ENCODE data around the gene KRTAP5-4. TPM values are rescaled to one million over a fixed set of nuclear protein-coding genes. Genes with fewer than 3 reads are reported as not detected.
"Not testable (repeated sequence)": the region's sequence is repeated elsewhere in the genome, so short reads cannot be mapped to it uniquely, and the experiment has no call there.

KRTAP5-4 gene
- total and polyA plus RNA-seq, 2 donors (not counting 3 experiments of a cell fraction or from before 2014, with no cell fraction given), result not detected

DNA sequence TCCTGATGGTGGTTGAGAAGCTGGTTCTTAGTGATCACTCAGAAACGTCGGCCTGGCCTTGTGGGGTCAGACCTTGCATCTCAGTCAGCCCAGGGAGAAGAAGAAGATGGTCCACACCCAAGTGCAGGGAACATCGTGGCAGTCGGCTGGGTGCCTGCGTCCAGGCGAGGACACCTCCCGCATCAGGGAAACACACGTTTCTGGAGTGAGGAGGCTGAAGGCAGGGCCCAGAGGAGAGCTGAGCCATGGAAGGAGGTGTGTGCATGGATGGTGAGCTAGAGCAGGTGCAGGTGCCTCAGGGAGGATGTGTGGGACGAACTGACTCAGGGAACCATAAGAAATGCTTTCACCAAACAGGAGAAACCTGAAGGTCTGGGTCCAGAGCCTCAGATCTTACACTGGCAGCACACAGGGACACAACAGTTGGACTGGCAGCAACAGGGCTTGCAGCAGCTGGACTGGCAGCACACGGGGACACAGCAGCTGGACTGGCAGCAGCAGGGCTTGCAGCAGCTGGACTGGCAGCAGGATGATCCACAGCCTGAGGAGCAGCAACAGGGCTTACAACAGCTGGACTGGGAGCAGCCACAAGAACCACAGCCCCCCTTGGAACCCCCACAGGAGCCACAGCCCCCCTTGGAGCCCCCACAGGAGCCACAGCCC is 24.5 kb downstream of the KRTAP5-4 start:
- H3K27me3 ChIP-seq (ENCODE audit: control insufficient read depth in 2 of 2, insufficient read depth in 2 of 2, low read length in 2 of 2), result peaks cover 4 to 5% of the 10 kb centered on the region in 2 experiments
- DNase-seq (ENCODE audit: low read depth, low spot score) (no peak), FAIRE-seq (no peak)
- intact Hi-C loops (cut with micrococcal nuclease) (no loop called here), dilution Hi-C loops (cut with MboI; ENCODE audit: extremely low pct_ligation_motif_present, low sequenced_read_pairs) (no loop called here)
- H3K4me1 ChIP-seq (ENCODE audit: control insufficient read depth, extremely low read depth, insufficient read depth, low read length), result no peaks in the 10 kb centered on the region
- POLR2A ChIA-PET, result no interaction called here
- H3K9me1 ChIP-seq (replicated peaks; ENCODE audit: control insufficient read depth, extremely low read depth, insufficient read depth, low read length), result no peaks in the 10 kb centered on the region
- H3K4me3 ChIP-seq (replicated peaks in 1 of 3; ENCODE audit: insufficient read depth in 1 of 3, low read depth in 1 of 3, low read length in 3 of 3), result no peak overlapping the region
- H3K9me3 ChIP-seq (replicated peaks; ENCODE audit: control insufficient read depth, insufficient read depth, low read length), result no peaks in the 10 kb centered on the region
- no peaks in the 10 kb centered on the region for H4K20me1 ChIP-seq (replicated peaks; ENCODE audit: control insufficient read depth, extremely low read depth, insufficient read depth, low read length)
- no peak overlapping the region for H3K9ac ChIP-seq (replicated peaks; ENCODE audit: extremely low read depth, insufficient read depth, low read length)
- CTCF ChIA-PET, result interaction anchor here (5.4 kb wide), 1 partner anchor 22 kb away, joined by 55 read pairs; no protein-coding TSS in a partner anchor
- TF ChIP-seq JUN (IDR thresholded peaks at IDR 0.05; ENCODE audit: borderline replicate concordance, insufficient read depth, insufficient read length, low read depth) (no peak), EZH2 (IDR thresholded peaks at IDR 0.05; ENCODE audit: borderline replicate concordance, low read depth, low read length, severe bottlenecking) (no peak), GATA2 (IDR thresholded peaks at IDR 0.05; ENCODE audit: insufficient read depth, insufficient read length, low read depth, low read length) (no peak), CTCF (IDR thresholded peaks at IDR 0.05; ENCODE audit: extremely low read depth in 1 of 2, insufficient read depth in 1 of 2, low read depth in 1 of 2, low read length in 2 of 2) (no peak), POLR2AphosphoS5 (IDR thresholded peaks at IDR 0.05; ENCODE audit: insufficient read depth, low read depth, low read length) (no peak), POLR2A (IDR thresholded peaks at IDR 0.05; ENCODE audit: low read depth, low read length) (no peak), MAX (IDR thresholded peaks at IDR 0.05; ENCODE audit: insufficient read depth, insufficient read length) (no peak), FOS (IDR thresholded peaks at IDR 0.05; ENCODE audit: borderline replicate concordance, insufficient read depth, low read length) (no peak), MYC (IDR thresholded peaks at IDR 0.05; ENCODE audit: low read depth, low read length) (no peak)
- H2AFZ ChIP-seq (ENCODE audit: low read depth, low read length), result no peak overlapping the region
- BruUV-seq (replicated peaks), result no TSS peak
- no peak overlapping the region for H3K4me2 ChIP-seq (ENCODE audit: insufficient read depth, low read length)
- H3K36me3 ChIP-seq (ENCODE audit: control insufficient read depth in 2 of 2, extremely low read depth in 1 of 2, insufficient read depth in 2 of 2, low read length in 2 of 2), result no peaks in the 10 kb centered on the region
- H3K27ac ChIP-seq (ENCODE audit: insufficient read depth, low read depth, low read length), result no peak overlapping the region
- no peaks in the 10 kb centered on the region for H3K79me2 ChIP-seq (ENCODE audit: control insufficient read depth, insufficient read depth, low read length)

DNA sequence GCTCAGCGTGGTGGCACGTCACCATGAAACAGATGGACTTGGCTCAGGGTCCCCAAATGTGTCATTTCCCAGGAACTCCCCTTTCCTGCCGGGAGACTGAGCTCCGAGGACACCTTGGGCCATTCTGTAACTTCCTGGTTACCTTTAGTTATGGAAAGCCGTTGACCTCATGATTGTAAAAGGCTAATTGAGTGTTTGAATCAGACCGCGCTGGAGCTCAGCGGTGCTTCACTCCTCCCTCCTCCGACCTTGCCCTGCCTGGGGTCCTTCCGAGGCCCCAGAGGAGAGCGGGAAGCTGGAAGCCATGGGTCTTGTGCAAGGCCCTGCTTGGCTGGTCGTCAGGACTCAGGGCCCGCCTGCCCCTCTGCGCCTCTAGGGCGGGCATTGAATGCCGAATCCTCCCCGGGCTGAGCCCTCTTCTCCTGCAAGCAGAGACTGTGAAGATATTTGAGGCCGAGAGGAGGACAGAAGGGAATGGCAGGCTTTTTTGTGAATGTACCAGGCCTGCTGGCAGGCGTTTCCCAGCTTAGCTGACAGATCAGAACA is 25.3 kb downstream of the KRTAP5-4 start:
- H3K4me3 ChIP-seq (replicated peaks in 1 of 3; ENCODE audit: insufficient read depth in 1 of 3, low read depth in 1 of 3, low read length in 3 of 3); dilution Hi-C loops (cut with MboI; ENCODE audit: extremely low pct_ligation_motif_present, low sequenced_read_pairs); H3K4me1 ChIP-seq (ENCODE audit: control insufficient read depth, extremely low read depth, insufficient read depth, low read length); H2AFZ ChIP-seq (ENCODE audit: low read depth, low read length); H3K36me3 ChIP-seq (ENCODE audit: control insufficient read depth in 2 of 2, extremely low read depth in 1 of 2, insufficient read depth in 2 of 2, low read length in 2 of 2); H3K4me2 ChIP-seq (ENCODE audit: insufficient read depth, low read length); DNase-seq (ENCODE audit: low read depth, low spot score); H4K20me1 ChIP-seq (replicated peaks; ENCODE audit: control insufficient read depth, extremely low read depth, insufficient read depth, low read length); H3K79me2 ChIP-seq (ENCODE audit: control insufficient read depth, insufficient read depth, low read length); H3K27me3 ChIP-seq (ENCODE audit: control insufficient read depth in 2 of 2, insufficient read depth in 2 of 2, low read length in 2 of 2); FAIRE-seq; BruUV-seq (replicated peaks); intact Hi-C loops (cut with micrococcal nuclease); H3K9ac ChIP-seq (replicated peaks; ENCODE audit: extremely low read depth, insufficient read depth, low read length); H3K9me1 ChIP-seq (replicated peaks; ENCODE audit: control insufficient read depth, extremely low read depth, insufficient read depth, low read length); POLR2A ChIA-PET; H3K27ac ChIP-seq (ENCODE audit: insufficient read depth, low read depth, low read length); H3K9me3 ChIP-seq (replicated peaks; ENCODE audit: control insufficient read depth, insufficient read depth, low read length): not testable (repeated sequence)
- CTCF ChIA-PET, result interaction anchor here (5.4 kb wide), 1 partner anchor 22 kb away, joined by 55 read pairs; no protein-coding TSS in a partner anchor

Measured in endothelial cell of umbilical vein (primary cell).